HG02981 (cell line): Measurements from ENCODE around the gene PICALM.
"Not testable (repeated sequence)": the region's sequence is repeated elsewhere in the genome, so short reads cannot be mapped to it uniquely, and the experiment has no call there.

ENCODE experiments used
- ATAC-seq: cut with Tn5 transposase; IDR thresholded peaks from one replicate; pipeline ENCODE4 v1.9.1; 2021; ENCODE audit warnings: mild to moderate bottlenecking, moderate library complexity; ENCODE audit not compliant: unreplicated experiment

PICALM gene, protein sequence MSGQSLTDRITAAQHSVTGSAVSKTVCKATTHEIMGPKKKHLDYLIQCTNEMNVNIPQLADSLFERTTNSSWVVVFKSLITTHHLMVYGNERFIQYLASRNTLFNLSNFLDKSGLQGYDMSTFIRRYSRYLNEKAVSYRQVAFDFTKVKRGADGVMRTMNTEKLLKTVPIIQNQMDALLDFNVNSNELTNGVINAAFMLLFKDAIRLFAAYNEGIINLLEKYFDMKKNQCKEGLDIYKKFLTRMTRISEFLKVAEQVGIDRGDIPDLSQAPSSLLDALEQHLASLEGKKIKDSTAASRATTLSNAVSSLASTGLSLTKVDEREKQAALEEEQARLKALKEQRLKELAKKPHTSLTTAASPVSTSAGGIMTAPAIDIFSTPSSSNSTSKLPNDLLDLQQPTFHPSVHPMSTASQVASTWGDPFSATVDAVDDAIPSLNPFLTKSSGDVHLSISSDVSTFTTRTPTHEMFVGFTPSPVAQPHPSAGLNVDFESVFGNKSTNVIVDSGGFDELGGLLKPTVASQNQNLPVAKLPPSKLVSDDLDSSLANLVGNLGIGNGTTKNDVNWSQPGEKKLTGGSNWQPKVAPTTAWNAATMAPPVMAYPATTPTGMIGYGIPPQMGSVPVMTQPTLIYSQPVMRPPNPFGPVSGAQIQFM

DNA sequence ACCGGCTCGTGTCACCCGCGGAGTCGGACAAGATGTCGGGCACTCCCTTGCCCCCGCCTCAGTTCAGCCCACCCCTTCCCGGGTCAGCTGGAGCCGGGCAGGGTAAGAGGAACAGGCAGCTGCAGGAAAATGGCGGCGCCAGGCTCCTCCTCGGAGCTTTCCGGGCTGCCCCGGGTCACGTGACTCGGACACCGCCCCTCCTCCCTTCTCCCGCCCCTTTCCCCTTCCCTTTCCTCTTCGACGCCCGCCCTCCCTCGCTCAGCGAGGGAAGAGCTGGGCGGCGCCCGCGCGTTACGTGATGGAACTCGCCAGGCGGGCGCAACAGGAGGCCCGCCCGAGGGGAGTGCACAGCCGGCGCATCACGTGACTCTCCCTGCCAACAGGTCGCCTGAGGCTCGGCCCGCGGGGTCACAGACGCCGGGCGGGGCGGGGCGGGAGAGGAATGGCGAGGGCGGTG is at the start of gene PICALM:
TSS of gene PICALM (minus strand) at position 134 of the 457 bp plus-strand sequence. CDS start 304 bp downstream, outside the sequence.
- ATAC-seq = peak; percentile 85

DNA sequence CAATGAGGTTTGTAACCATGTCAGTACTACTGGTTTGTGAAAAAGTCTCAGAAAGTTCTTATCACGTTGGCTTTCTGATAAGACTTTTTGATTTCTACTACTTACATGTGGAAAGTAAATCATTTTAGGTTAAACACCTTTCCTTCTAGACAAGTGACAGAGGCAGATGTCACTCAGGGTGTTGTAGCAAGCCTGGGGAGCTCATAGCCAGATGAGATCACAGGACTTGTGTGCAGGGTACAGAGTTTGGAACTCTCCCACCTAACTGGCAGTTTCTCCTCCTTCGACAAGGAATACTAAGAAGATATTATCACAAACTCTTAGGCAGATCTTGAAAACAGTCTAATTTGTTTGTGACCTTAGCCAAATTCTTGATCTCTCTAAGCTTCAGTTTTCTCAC is 49.4 kb upstream of the PICALM start:
- no peak for ATAC-seq

DNA sequence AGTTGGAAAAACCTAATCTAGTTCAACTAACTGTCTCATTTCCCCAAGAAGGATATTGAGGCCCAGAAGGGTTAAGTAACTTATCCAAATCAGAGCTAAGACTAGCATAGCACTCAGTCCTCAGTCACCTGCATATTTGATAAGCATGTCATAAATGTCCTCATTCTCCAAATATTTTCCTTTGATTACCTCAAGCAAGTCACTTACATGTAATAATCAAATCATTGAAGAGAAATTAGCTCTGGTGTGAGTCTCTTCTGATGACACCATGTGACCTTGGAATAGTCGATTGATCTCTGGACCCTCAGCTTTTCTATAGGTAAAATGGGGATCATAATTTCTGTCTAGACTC is 48.8 kb upstream of the PICALM start:
- no peak for ATAC-seq

DNA sequence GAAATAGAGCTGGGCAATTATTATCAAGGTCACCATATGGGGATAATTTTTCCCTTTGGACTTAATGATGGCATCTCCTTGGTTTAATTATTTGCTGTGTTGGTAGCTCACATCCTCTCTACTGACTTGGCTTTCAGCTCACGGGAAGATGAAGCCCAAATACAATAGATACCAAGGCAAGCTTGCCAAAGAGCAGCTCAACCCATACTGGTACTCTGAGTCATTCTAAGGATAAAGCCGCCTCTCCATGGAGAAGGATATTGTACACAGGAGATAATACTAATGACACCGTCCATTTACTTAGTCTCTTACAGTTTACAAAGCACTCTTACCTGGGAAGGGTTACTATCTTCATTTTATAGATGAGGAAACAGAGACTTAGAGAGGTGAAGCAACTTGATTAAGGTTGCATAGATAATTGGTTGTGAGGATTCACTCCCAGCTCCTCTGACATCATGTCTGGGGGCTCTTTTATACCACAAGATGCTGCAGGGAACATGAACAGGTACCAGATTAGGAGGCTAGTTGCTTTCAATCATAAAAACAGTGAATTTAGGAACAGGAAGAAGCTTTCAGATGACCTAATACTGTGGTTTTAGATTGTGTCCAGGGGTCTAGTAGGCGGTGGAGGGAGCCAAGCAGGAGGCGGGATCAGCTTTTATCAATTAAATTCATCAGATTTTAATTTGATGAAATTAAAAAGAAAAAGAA is 48.3 kb upstream of the PICALM start:
- ATAC-seq = no peak

DNA sequence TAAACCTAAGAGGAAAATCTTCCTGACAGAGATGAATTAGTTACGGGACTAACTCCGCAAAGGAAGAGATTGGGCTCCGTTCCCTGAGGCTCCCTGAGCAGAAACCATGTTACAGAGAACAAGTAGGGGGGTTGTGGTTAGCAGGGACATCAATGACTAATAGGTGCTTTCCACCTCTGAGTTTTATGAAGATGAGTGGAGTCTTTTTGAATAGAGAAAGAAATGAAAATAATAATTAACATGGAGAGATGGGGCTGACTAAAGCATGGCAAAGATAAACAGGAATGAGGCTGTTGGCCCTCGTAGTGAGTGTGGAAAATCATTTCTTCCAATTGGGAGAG is 47.5 kb upstream of the PICALM start:
- ATAC-seq = peak; percentile 84

DNA sequence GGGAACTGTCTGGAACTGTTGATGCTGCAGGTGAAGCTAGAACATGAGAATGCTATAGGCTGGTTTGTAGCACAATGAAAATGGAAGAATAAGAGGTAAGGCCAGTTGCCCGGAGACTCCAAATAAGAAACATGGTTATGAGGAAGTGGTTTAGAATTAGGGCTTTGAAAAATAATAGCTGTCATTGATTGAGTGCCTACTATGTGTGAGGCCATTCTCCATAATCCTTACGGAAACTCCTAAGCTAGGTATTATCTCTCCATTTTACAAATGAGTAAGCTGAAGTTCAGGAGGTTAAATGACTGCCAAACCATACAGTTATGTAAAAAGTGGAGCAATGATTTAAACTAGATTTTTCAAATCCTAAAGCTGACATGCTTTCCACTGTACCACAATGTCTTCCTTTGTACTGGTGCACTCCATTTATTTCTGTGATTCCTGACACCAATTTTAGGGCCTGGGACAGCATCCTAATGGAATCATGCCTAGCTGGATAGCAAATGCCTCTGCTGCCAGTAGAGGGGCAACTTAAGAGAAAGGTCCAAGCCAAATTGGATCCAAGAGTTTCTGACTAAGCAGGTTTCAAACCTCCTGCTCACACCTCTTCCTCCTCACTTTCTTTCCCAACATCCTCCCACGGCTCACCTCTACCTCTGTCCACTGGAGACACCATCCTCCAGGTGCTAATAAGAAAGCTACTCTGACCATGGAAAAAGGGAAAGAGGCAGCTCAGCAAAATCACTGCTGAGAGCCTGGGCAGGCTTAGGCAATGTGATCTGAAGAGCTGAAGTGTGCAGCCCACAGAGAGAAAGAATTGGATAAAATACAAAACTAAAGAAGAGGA is 46.9 kb upstream of the PICALM start:
- peak; percentile 19 for ATAC-seq

DNA sequence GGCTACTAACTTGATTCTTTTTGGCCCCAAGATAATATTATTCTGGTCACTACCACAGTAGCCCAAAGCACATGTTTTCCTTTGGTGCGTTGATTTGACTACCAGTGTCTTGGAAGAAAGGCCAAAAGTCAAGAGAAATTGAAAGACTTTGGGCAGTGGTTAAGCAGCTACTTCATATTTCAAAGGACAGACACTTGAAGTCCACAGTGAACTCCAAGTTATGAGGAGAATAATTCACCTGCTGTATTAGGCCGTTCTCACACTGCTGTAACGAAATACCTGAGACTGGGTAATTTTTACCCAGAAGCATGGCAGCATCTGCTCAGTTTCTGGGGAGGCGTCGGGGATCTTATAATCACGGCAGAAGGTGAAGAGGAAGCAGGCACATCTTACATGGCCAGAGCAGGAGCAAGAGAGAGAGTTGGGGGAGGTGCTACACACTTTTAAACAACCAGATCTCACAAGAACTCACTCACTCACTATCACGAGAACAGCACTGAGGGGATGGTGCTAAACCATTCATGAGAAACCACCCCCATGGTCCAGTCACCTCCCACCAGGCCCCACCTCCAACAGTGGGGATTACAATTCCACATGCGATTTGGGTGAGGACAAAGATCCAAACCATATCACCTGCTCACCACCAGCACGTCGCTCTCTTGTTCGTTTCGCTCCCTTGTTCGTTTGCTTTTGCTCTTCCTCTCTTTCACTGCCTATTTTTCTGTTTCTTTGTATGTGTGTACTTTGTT is 40.2 kb upstream of the PICALM start:
- no peak for ATAC-seq

DNA sequence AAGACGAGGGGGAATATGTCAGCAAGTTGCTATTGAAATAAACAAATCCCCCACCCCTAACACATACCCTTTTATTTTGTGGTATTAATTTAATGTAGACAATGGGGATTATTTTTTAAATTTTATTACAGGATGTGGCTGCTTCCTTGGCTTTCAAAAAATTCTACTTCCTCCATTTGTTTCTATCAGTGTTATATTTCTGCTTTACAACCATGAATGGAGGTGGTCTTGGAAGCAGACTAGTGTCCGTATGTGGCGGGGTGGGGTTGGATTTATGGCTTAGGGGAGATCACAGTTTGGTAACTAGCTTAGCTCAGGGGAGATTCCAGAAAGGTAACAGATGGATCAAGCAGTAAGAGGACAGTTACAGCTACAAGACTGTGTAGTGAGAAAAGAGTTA is 39.3 kb upstream of the PICALM start:
- no peak for ATAC-seq

DNA sequence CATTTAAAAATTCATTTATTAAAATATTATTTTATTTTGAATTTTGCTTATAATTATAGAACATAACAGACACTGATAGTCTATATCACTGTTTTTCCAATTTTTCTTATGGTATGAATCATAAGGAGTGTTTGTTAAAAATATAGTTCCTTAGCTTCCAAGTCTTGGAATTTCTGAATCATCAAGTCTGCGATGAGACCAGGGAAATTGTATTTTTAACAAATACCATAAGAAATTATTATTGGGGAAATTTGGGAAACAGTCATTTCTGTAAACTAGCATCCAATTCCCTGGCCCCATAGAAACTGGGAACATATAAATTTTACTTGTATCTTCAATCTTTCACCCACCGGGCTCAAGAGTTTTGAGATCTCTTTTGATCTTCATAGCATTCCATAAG is 38.0 kb upstream of the PICALM start:
- ATAC-seq = no peak

DNA sequence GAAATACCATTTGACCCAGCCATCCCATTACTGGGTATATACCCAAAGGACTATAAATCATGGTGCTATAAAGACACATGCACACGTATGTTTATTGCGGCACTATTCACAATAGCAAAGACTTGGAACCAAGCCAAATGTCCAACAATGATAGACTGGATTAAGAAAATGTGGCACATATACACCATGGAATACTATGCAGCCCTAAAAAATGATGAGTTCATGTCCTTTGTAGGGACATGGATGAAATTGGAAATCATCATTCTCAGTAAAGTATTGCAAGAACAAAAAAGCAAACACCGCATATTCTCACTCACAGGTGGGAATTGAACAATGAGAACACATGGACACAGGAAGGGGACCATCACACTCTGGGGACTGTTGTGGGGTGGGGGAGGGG is 37.1 kb upstream of the PICALM start:
- not testable (repeated sequence) for ATAC-seq

DNA sequence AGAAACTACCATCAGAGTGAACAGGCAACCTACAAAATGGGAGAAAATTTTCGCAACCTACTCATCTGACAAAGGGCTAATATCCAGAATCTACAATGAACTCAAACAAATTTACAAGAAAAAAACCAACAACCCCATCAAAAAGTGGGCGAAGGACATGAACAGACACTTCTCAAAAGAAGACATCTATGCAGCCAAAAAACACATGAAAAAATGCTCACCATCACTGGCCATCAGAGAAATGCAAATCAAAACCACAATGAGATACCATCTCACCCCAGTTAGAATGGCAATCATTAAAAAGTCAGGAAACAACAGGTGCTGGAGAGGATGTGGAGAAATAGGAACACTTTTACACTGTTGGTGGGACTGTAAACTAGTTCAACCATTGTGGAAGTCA is 36.7 kb upstream of the PICALM start:
- not testable (repeated sequence) for ATAC-seq

DNA sequence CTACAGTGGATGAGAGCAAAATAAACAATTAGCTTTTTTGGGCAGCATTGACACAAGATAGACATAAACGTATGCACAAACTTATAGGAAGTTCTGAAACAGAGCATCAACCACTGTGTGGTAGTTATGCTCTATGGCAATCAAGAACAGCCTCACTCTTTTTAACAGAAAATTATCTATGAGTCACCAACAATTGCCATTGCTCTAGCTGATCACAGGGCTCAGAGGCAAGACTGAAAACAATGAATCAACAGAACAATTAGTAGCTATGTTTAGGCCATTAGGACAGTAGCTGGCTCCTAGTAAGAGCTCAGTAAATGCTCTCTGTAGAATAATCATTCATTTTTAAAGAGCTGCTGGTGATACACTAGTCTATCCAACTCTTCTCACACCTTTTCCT is 34.9 kb upstream of the PICALM start:
- no peak for ATAC-seq

DNA sequence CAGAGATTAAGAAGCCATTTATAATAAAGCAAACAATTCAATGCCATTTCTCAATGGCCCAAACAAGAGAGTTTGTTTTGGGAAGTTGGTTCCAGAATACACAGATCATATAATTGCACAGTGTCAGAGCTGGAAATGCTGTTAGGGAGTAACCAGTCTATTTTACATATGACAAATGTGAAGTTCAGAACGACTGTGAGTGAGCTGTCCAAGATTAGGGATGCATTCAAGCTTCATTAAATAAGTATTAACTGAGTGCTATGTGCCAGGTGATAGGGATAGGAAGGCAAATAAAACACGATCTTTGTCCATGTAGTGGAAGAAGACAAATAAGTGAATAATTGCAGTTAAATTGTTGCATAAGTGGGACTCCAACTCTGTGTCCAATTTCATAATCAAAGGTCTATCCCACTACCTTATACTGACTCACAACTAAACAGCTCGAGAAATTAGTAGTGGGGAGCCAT is 33.1 kb upstream of the PICALM start:
- no peak for ATAC-seq

DNA sequence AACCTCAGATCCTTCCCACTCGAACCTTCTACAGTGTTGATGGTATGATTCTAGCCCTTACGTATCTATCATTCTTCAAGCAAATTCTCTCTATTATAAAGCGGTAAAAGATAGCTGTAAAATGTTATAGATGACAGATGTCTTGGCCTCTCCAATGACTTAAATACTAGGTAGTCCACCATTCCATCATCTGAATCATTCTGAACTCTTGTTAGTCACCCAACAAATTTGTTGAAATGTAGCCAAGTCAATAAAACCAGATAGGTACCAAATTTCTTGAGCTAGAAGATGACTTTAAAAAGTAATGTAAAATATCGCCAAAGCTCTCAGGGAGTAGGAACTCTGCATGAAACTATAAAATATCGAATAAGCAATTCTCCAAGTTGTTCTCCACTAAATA is 32.6 kb upstream of the PICALM start:
- no peak for ATAC-seq

DNA sequence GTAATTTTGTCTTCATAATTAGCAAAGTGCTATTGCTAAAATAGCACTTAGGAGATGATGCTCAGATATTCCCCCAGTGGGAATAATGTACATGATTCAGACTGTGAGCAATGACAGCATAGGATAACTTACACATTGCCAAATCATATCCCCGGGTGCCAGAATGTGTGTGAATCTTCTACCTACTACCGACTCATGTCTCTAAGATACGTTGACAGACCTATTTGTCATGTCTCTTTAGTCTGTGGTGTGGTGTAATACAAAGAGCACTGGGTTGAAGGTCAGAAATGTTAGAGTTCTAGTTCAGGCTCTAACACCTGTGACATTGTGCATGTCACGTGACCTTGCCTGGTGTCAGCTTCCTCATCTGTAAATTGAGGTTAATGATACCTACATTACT is 31.0 kb upstream of the PICALM start:
- ATAC-seq = no peak

DNA sequence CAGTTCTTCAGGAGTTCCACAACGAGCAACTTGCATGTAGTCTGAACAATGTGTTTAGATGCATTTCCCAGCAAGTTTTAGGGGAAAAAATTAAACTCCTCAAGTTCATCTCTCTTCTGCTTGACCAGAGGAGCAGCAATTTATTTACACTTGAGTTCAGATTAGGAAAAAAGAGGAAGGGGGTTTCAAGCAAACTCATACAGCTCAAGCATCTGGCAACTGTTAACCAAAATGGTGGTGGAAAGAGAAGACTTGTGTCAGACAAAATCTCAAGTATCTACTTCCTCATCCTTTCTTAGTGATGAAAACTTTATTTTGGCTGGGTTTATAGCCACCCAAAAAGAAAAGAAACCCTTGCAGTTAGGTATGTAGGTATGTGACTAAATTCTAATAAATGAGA is 29.1 kb upstream of the PICALM start:
- ATAC-seq = no peak

DNA sequence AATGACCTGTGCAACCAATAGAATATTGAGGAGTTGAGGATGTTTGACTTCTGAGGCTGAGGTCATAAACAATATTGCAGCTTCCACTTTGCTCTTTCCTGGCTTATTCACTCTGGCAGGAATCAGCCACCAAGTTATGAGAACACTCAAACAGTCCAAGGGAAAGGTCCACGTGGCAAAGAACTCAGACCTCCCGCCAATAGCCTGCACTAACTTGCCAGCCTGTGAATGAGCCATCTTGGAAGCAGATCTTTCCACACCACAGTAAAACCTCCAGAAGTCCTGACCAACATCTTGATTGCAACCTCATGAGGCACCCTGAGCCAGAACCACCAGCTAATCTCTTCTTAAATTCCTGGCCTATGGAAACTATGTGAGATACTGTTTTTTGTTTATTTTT is 22.7 kb upstream of the PICALM start:
- ATAC-seq = no peak

DNA sequence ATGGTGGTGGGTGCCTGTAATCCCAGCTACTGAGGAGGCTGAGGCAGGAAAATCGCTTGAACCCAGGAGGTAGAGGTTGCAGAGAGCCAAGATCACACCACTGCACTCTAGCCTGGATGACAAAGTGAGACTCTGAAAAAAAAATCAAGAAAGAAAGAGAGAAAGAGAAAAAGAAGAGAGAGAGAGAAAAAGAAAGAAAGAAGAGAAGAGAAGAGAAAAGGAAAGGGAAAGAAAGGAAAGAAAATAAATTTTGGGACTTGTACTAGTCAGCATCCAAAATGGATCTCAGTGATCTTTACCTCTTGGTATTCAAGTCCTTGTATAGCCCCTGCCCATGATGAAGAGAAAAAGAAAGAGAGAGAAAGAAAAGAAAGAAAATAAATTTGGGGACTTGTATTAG is 22.2 kb upstream of the PICALM start:
- no peak for ATAC-seq

DNA sequence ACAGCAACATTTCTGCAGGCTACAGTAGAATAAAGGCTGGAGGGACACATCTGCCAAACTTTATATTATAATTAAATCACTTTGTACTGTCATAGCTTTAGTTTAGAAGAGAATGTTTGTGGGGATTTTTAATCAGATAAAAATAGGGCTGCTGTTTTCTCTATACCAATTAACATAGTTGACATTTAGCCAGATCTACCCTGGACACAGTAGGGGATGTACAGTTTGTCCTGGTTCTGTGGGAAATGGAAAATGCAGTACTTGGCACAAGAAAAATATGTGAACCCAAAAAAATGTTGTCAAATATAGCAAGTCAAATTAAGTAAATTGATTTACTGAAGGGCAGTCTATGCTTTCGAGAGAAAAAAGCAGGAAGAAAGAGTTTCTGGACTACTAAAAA is 20.8 kb upstream of the PICALM start:
- ATAC-seq = no peak

DNA sequence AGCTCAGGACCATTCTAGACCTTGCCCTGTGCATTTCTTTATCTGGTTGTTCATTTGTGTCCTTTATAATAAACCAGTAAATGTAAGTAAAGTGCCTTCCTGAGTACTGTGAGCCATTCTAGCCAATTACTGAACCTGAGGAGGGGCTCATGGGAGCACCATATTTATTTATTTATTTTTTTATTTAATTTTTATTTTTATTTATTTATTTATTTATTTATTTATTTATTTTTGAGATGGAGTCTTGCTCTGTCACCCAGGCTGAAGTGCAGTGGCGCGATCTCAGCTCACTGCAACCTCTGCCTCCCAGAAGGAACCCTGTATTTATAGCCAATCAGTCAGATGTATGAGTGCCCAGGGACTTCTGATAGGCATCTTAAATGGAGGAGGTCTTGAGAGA is 18.8 kb upstream of the PICALM start:
- ATAC-seq = not testable (repeated sequence)
